MM.1S (cell line): ENCODE data around the gene GPD1L.

Source experiments
- DNase-seq: peaks from one replicate; pipeline ENCODE4 v3.0.0-alpha.2; 2015
- H2AFZ ChIP-seq: fragments of 300-600 bp; sonication (generic); 2 replicates; pipeline ENCODE4 v1.6.0; 2016; ENCODE audit warnings: antibody characterized with exemption, low read length
- H3F3A ChIP-seq: fragments of 300-600 bp; sonication (generic); 2 replicates; pipeline ENCODE4 v1.6.1; 2016; ENCODE audit warnings: mild to moderate bottlenecking, antibody characterized with exemption, low read length, moderate library complexity, mixed read lengths; ENCODE audit not compliant: insufficient read depth
- H3K27ac ChIP-seq: fragments of 300-600 bp; sonication (generic); 2 replicates; pipeline ENCODE4 v1.5.1; 2016; ENCODE audit warnings: mild to moderate bottlenecking, low read length
- H3K27me3 ChIP-seq: fragments of 300-600 bp; sonication (generic); replicated peaks from 2 replicates; pipeline ENCODE4 v1.6.0; 2016; ENCODE audit warnings: low read length; ENCODE audit not compliant: insufficient read depth
- H3K36me3 ChIP-seq: fragments of 300-600 bp; sonication (generic); replicated peaks from 2 replicates; pipeline ENCODE4 v1.6.1; 2016; ENCODE audit warnings: mild to moderate bottlenecking, low read length, mixed read lengths; ENCODE audit not compliant: insufficient read depth
- H3K4me1 ChIP-seq: fragments of 300-600 bp; sonication (generic); 2 replicates; pipeline ENCODE4 v1.6.1; 2016; ENCODE audit warnings: low read length, mixed read lengths
- H3K4me2 ChIP-seq: fragments of 300-600 bp; sonication (generic); 2 replicates; pipeline ENCODE4 v1.6.0; 2016; ENCODE audit warnings: low read depth, low read length
- H3K4me3 ChIP-seq: fragments of 300-600 bp; sonication (generic); 2 replicates; pipeline ENCODE4 v1.5.1; 2016; ENCODE audit warnings: low read length, mixed read lengths
- H3K79me2 ChIP-seq: fragments of 300-600 bp; sonication (generic); 2 replicates; pipeline ENCODE4 v1.6.1; 2016; ENCODE audit warnings: mixed run types, low read length, mixed read lengths
- H3K9ac ChIP-seq: fragments of 300-600 bp; sonication (generic); 2 replicates; pipeline ENCODE4 v1.6.1; 2016; ENCODE audit warnings: low read length, mixed read lengths
- H3K9me2 ChIP-seq: fragments of 300-600 bp; sonication (generic); replicated peaks from 2 replicates; pipeline ENCODE4 v1.6.1; 2016; ENCODE audit warnings: mild to moderate bottlenecking, low read length, mixed read lengths; ENCODE audit not compliant: insufficient read depth
- H3K9me3 ChIP-seq: fragments of 300-600 bp; sonication (generic); replicated peaks from 2 replicates; pipeline ENCODE4 v1.6.1; 2016; ENCODE audit warnings: mild to moderate bottlenecking, low read length, mixed read lengths; ENCODE audit not compliant: insufficient read depth
- H4K20me1 ChIP-seq: fragments of 300-600 bp; sonication (generic); 2 replicates; pipeline ENCODE4 v1.6.1; 2016; ENCODE audit warnings: mild to moderate bottlenecking, low read length, moderate library complexity, mixed read lengths; ENCODE audit not compliant: insufficient read depth
- EZH2 ChIP-seq: fragments of 300-600 bp; sonication (generic); optimal IDR thresholded peaks from 2 replicates; pipeline ENCODE3; 2017; ENCODE audit warnings: low read depth, mild to moderate bottlenecking, antibody characterized with exemption, low read length, mixed read lengths
- EZH2phosphoT487 ChIP-seq: fragments of 300-600 bp; sonication (generic); IDR thresholded peaks from 2 replicates; pipeline ENCODE4 v1.6.1; 2018; ENCODE audit warnings: antibody characterized with exemption, low read length
- TF ChIP-seq, protein P1 (sequence below): fragments of 300-600 bp; sonication (generic); IDR thresholded peaks from 2 replicates; pipeline ENCODE4 v1.5.1; 2016; ENCODE audit warnings: antibody characterized with exemption, low read length, mixed read lengths

GPD1L gene

DNA sequence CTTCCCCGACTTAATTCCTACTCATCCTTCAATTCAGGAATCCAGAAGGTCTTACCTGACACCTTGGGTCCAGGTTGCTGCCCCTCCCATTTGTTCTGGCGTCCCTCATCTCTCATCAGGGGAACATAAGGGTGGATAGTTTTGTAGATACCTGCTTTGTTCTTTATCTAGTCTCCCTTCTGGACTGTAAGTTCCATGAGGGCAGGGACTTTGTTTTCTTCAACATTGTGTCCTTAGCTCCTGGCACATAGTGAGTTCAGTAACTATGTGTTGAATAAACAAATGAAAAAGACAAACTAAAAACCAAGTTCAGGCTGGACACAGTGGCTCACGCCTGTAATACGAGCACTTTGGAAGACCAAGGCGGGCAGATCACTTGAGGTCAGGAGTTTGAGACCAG lies 13.2 kb upstream of the GPD1L start:
- no peak overlapping the region for H3K9ac ChIP-seq
- no peak overlapping the region for H3K4me2 ChIP-seq
- H4K20me1 ChIP-seq: no peaks in the 10 kb centered on the region
- DNase-seq: no peak
- TF ChIP-seq, protein P1, sequence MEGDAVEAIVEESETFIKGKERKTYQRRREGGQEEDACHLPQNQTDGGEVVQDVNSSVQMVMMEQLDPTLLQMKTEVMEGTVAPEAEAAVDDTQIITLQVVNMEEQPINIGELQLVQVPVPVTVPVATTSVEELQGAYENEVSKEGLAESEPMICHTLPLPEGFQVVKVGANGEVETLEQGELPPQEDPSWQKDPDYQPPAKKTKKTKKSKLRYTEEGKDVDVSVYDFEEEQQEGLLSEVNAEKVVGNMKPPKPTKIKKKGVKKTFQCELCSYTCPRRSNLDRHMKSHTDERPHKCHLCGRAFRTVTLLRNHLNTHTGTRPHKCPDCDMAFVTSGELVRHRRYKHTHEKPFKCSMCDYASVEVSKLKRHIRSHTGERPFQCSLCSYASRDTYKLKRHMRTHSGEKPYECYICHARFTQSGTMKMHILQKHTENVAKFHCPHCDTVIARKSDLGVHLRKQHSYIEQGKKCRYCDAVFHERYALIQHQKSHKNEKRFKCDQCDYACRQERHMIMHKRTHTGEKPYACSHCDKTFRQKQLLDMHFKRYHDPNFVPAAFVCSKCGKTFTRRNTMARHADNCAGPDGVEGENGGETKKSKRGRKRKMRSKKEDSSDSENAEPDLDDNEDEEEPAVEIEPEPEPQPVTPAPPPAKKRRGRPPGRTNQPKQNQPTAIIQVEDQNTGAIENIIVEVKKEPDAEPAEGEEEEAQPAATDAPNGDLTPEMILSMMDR: no peak
- TF ChIP-seq EZH2 (no peak), EZH2phosphoT487 (no peak)
- no peaks in the 10 kb centered on the region for H3K36me3 ChIP-seq
- H3K27ac ChIP-seq: no peak overlapping the region
- H3K79me2 ChIP-seq: no peaks in the 10 kb centered on the region
- no peak overlapping the region for H2AFZ ChIP-seq
- peaks cover 15% of the 10 kb centered on the region; the same call in 1 of the 2 replicates for H3K27me3 ChIP-seq
- H3K9me3 ChIP-seq: no peaks in the 10 kb centered on the region
- H3K4me3 ChIP-seq: no peak overlapping the region
- H3K9me2 ChIP-seq: no peaks in the 10 kb centered on the region
- H3K4me1 ChIP-seq: peaks cover 12% of the 10 kb centered on the region; the same call in 1 of the 2 replicates
- H3F3A ChIP-seq: peaks cover 14% of the 10 kb centered on the region

- Histone ChIP-seq H3F3A (peaks cover 14% of the 10 kb centered on the region), H3K9ac (no peak overlapping the region), H4K20me1 (no peaks in the 10 kb centered on the region), H3K4me3 (no peak overlapping the region), H3K27ac (no peak overlapping the region), H3K4me2 (no peak overlapping the region), H3K9me2 (no peaks in the 10 kb centered on the region), H3K4me1 (peaks cover 12% of the 10 kb centered on the region; the same call in 1 of the 2 replicates), H3K36me3 (no peaks in the 10 kb centered on the region), H3K9me3 (no peaks in the 10 kb centered on the region), H3K27me3 (peaks cover 19% of the 10 kb centered on the region), H3K79me2 (no peaks in the 10 kb centered on the region), H2AFZ (no peak overlapping the region)
- DNase-seq: no peak
- TF ChIP-seq, protein P1: no peak
- no peak for TF ChIP-seq EZH2phosphoT487
- TF ChIP-seq EZH2: no peak
Observed at GRCh38 chr3:32095431-32095830, 11.0 kb upstream of the GPD1L start.

- Histone ChIP-seq H3K4me2 (no peak overlapping the region), H3K9ac (no peak overlapping the region)
- TF ChIP-seq EZH2 (no peak), EZH2phosphoT487 (no peak)
- TF ChIP-seq, protein P1: no peak
Observed at GRCh38 chr3:32097768-32098167, 8.7 kb upstream of the GPD1L start.

More at GRCh38 chr3:32097768-32098167, 8.7 kb upstream of the GPD1L start:
- Histone ChIP-seq H3K4me3 (no peak overlapping the region), H3K27ac (no peak overlapping the region), H3K79me2 (no peaks in the 10 kb centered on the region), H3K9me2 (no peaks in the 10 kb centered on the region), H3K36me3 (no peaks in the 10 kb centered on the region), H3F3A (peaks cover 7% of the 10 kb centered on the region; the same call in 1 of the 2 replicates), H3K9me3 (no peaks in the 10 kb centered on the region), H3K4me1 (peaks cover 8% of the 10 kb centered on the region; the same call in 1 of the 2 replicates), H3K27me3 (peaks cover 10% of the 10 kb centered on the region), H2AFZ (no peak overlapping the region), H4K20me1 (no peaks in the 10 kb centered on the region)
- DNase-seq: peak; percentile 57
